Measurements from ENCODE around the gene SLC35B2.

Gene SLC35B2

GRCh38 chr6:44220913-44221290, 36.4 kb downstream of the SLC35B2 start:
- Histone ChIP-seq H3K36me3 (ENCODE audit: insufficient read depth, low read length) (no peaks in the 10 kb centered on the region), H3K9ac (ENCODE audit: low read length) (no peak overlapping the region), H3K9me3 (ENCODE audit: low read length) (no peaks in the 10 kb centered on the region), H3K4me3 (ENCODE audit: low read depth in 1 of 2, low read length in 2 of 2) (peak overlapping the region in 1 of 2 donors; percentile 22), H3K27ac (ENCODE audit: low read depth, low read length) (peak overlapping the region; percentile 72), H3K27me3 (ENCODE audit: control insufficient read depth in 1 of 2, insufficient read depth in 2 of 2, low read length in 2 of 2) (no peaks in the 10 kb centered on the region), H3K4me1 (ENCODE audit: insufficient read depth, low read length) (peaks cover 78% of the 10 kb centered on the region)

- Histone ChIP-seq H3K9me3 (ENCODE audit: low read length) (no peaks in the 10 kb centered on the region), H3K9ac (ENCODE audit: low read length) (peak overlapping the region; percentile 65), H3K27ac (ENCODE audit: low read depth, low read length) (peak overlapping the region; percentile 83), H3K4me3 (ENCODE audit: low read depth in 1 of 2, low read length in 2 of 2) (peak overlapping the region; percentile 48 to 72), H3K36me3 (ENCODE audit: insufficient read depth, low read length) (no peaks in the 10 kb centered on the region), H3K4me1 (ENCODE audit: insufficient read depth, low read length) (peaks cover 72% of the 10 kb centered on the region), H3K27me3 (ENCODE audit: control insufficient read depth in 1 of 2, insufficient read depth in 2 of 2, low read length in 2 of 2) (no peaks in the 10 kb centered on the region)
Observed at GRCh38 chr6:44219815-44220784, 37.2 kb downstream of the SLC35B2 start.

GRCh38 chr6:44219053-44219814, 38.1 kb downstream of the SLC35B2 start:
- Histone ChIP-seq H3K27me3 (ENCODE audit: control insufficient read depth in 1 of 2, insufficient read depth in 2 of 2, low read length in 2 of 2) (no peaks in the 10 kb centered on the region), H3K9ac (ENCODE audit: low read length) (no peak overlapping the region), H3K36me3 (ENCODE audit: insufficient read depth, low read length) (no peaks in the 10 kb centered on the region), H3K4me1 (ENCODE audit: insufficient read depth, low read length) (peaks cover 64% of the 10 kb centered on the region), H3K4me3 (ENCODE audit: low read depth in 1 of 2, low read length in 2 of 2) (peak overlapping the region; percentile 40 to 64), H3K27ac (ENCODE audit: low read depth, low read length) (peak overlapping the region; percentile 91), H3K9me3 (ENCODE audit: low read length) (no peaks in the 10 kb centered on the region)

DNA sequence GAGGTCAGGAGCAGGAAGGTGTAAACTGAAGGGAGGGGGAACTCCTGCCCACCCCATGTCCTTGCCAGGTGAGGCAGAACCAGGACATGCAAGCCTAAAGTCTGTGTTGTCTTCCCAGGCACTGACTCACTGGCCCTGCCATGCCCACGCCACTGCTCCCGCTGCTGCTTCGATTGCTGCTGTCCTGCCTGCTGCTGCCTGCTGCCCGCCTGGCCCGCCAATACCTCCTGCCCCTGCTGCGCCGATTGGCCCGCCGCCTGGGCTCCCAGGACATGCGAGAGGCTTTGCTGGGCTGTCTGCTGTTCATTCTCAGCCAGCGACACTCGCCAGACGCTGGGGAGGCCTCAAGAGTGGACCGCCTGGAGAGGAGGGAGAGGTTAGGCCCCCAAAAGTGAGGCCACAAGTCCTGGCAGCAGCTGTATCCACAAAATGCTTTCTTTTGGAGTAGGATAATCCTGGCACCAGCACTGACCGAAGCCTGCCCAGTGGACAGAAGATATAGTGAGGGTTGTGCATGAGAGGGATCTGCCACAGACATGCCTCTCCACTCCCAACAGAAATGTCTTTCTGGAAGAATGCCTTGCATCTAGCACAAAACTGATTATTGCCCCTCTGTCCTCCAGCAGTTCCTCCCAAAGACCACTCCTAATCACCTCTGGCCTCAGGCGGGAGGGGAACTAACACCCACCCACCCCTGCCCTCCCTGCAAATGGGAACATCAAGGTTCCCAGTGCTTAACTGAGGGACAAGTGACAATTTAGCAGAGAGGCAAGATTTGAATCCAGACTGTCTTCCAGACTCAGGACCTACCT, 39.8 kb downstream of the SLC35B2 start:
- Histone ChIP-seq H3K36me3 (ENCODE audit: insufficient read depth, low read length) (no peaks in the 10 kb centered on the region), H3K4me1 (ENCODE audit: insufficient read depth, low read length) (peaks cover 55% of the 10 kb centered on the region), H3K27ac (ENCODE audit: low read depth, low read length) (peak overlapping the region; percentile 80), H3K27me3 (ENCODE audit: control insufficient read depth in 1 of 2, insufficient read depth in 2 of 2, low read length in 2 of 2) (no peaks in the 10 kb centered on the region), H3K4me3 (ENCODE audit: low read depth in 1 of 2, low read length in 2 of 2) (peak overlapping the region in 1 of 2 donors; percentile 35), H3K9me3 (ENCODE audit: low read length) (no peaks in the 10 kb centered on the region), H3K9ac (ENCODE audit: low read length) (peak overlapping the region; percentile 4)

DNA sequence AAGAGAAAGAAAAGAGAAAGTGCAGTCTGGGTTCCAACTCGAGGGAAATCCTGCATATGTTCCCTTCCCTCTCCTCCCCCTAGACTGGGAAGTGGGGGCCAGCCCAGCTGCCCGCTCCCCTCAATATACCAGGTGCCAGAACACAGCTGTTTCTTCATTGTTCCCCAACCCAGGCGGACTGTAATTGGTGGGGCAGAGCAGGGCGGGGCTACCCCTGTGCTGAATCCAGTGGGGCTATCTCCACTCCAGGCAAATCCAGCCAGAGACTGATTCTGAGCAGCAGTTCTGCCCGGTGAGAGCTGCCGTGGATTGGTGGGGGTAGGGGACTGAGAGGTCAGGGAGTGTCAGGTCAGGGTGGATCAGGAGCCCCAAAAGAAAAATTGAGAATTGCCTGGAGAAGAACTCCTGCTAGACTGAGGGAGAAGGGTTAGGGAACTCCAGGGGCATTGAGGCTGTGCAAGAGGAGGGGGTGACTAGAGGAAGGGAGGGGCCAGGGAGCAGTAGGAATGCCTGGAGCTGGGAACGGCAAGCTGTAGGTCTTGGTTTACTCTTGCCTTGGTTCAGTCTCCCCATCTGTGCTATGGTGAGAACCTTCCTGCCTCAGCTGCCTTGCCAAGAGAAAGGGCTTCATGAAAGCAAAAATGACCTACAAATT, 40.5 kb downstream of the SLC35B2 start, which contains the start of gene MYMX:
Gene MYMX (plus strand): TSS at position 250 of the 655 bp plus-strand sequence. CDS start 546 bp downstream, outside the sequence.
- H3K4me3 ChIP-seq (ENCODE audit: low read depth in 1 of 2, low read length in 2 of 2), result peak within 1 kb of the TSS in 1 of 2 donors; percentile 35

GRCh38 chr6:44214307-44214706, 43.0 kb downstream of the SLC35B2 start:
- Histone ChIP-seq H3K9ac (ENCODE audit: low read length) (no peak overlapping the region), H3K9me3 (ENCODE audit: low read length) (no peaks in the 10 kb centered on the region), H3K4me1 (ENCODE audit: insufficient read depth, low read length) (peaks cover 33% of the 10 kb centered on the region), H3K4me3 (ENCODE audit: low read depth in 1 of 2, low read length in 2 of 2) (no peak overlapping the region), H3K27me3 (ENCODE audit: control insufficient read depth in 1 of 2, insufficient read depth in 2 of 2, low read length in 2 of 2) (no peaks in the 10 kb centered on the region), H3K36me3 (ENCODE audit: insufficient read depth, low read length) (no peaks in the 10 kb centered on the region), H3K27ac (ENCODE audit: low read depth, low read length) (no peak overlapping the region)

More for the DNA sequence above, 40.5 kb downstream of the SLC35B2 start, which contains the start of gene MYMX:
- peak within 1 kb of the TSS; percentile 80 for H3K27ac ChIP-seq (ENCODE audit: low read depth, low read length)
- peak within 1 kb of the TSS; percentile 4 for H3K9ac ChIP-seq (ENCODE audit: low read length)
- peaks cover 49% of the 10 kb centered on the region for H3K4me1 ChIP-seq (ENCODE audit: insufficient read depth, low read length)
- no peaks in the 10 kb centered on the region for H3K36me3 ChIP-seq (ENCODE audit: insufficient read depth, low read length)
- H3K9me3 ChIP-seq (ENCODE audit: low read length), result no peaks in the 10 kb centered on the region
- H3K27me3 ChIP-seq (ENCODE audit: control insufficient read depth in 1 of 2, insufficient read depth in 2 of 2, low read length in 2 of 2), result no peaks in the 10 kb centered on the region

GRCh38 chr6:44211284-44211683, 46.0 kb downstream of the SLC35B2 start:
- no peak overlapping the region for H3K9ac ChIP-seq (ENCODE audit: low read length)
- no peaks in the 10 kb centered on the region for H3K36me3 ChIP-seq (ENCODE audit: insufficient read depth, low read length)
- no peaks in the 10 kb centered on the region for H3K27me3 ChIP-seq (ENCODE audit: control insufficient read depth in 1 of 2, insufficient read depth in 2 of 2, low read length in 2 of 2)
- no peak overlapping the region for H3K4me3 ChIP-seq (ENCODE audit: low read depth in 1 of 2, low read length in 2 of 2)
- no peak overlapping the region for H3K27ac ChIP-seq (ENCODE audit: low read depth, low read length)
- H3K9me3 ChIP-seq (ENCODE audit: low read length), result no peaks in the 10 kb centered on the region
- H3K4me1 ChIP-seq (ENCODE audit: insufficient read depth, low read length), result peaks cover 5% of the 10 kb centered on the region

- Histone ChIP-seq H3K4me3 (ENCODE audit: low read depth in 1 of 2, low read length in 2 of 2) (no peak overlapping the region), H3K36me3 (ENCODE audit: insufficient read depth, low read length) (no peaks in the 10 kb centered on the region), H3K27me3 (ENCODE audit: control insufficient read depth in 1 of 2, insufficient read depth in 2 of 2, low read length in 2 of 2) (no peaks in the 10 kb centered on the region), H3K9me3 (ENCODE audit: low read length) (no peaks in the 10 kb centered on the region), H3K27ac (ENCODE audit: low read depth, low read length) (no peak overlapping the region), H3K4me1 (ENCODE audit: insufficient read depth, low read length) (no peaks in the 10 kb centered on the region), H3K9ac (ENCODE audit: low read length) (no peak overlapping the region)
Observed at GRCh38 chr6:44207966-44208365, 49.4 kb downstream of the SLC35B2 start.

All from muscle layer of colon (tissue), 2 donors.